Measurements from ENCODE around the gene CR1.
"Not testable (repeated sequence)": the region's sequence is repeated elsewhere in the genome, so short reads cannot be mapped to it uniquely, and the experiment has no call there.

CR1 gene

GRCh38 chr1:207680590-207681388 is 184.8 kb downstream of the CR1 start:
- not testable (repeated sequence) for DNase-seq

GRCh38 chr1:207682872-207683434 is 187.0 kb downstream of the CR1 start:
- DNase-seq = not testable (repeated sequence)

DNA sequence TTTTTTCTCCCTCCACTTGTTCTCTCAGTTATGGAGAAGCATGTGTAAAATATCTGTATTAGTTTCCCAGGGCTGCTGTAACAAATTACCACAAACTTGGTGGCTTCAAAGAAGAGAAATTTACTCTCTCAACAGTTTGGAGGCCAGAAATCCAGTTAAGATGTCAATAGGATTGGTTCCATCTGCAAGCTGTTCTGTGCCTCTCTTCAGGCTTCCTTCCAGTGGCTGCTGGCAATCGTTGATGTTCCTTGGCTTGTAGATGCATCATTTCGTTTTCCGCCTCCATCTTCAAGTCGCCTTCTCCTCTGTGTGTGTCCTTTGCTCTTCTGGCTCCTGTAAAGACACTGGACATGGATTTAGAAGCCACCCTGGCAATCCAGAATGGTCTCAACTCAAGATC is 194.6 kb downstream of the CR1 start:
- DNase-seq = not testable (repeated sequence)

DNA sequence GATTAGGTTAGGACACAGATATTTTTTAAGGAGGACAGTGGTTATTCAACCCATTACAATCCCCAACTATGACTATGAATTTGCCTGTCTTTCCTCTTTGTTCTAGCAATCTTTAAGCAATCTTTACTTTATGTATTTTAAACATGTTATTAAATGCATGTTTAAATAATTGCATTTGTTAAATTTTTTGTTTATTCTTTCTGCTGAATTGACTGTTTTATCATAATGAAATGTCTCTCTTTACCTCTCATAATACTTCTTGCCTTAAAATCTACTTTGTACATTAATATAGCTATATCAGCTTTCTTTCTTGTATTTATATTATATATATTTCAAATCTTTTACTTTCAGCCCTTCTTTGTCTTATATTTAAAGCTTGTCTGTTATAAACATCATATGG is 195.1 kb downstream of the CR1 start:
- DNase-seq = no peak

Data from activated CD8-positive, alpha-beta memory T cell treated with anti-CD3 and anti-CD28 coated beads, Interleukin-2, amount 50 U/mL, for 48 hours (primary cell).